ENCODE measurements around the gene SAFB2.

GRCh38 chr19:5553892-5554291, 68.7 kb downstream of the SAFB2 start:
- TF ChIP-seq CTCF (IDR thresholded peaks at IDR 0.05 in 4 of 5, conservative IDR thresholded peaks at IDR 0.05 in 1 of 5) (no peak), POLR2A (IDR thresholded peaks at IDR 0.05) (no peak)
